GM21825 (cell line): ENCODE data around the gene RAMP2.
"Not testable (repeated sequence)": the region's sequence is repeated elsewhere in the genome, so short reads cannot be mapped to it uniquely, and the experiment has no call there.

ENCODE experiments used
- ATAC-seq: cut with Tn5 transposase; IDR thresholded peaks from one replicate; pipeline ENCODE4 v1.9.1; 2021; ENCODE audit warnings: mild to moderate bottlenecking, moderate library complexity; ENCODE audit not compliant: unreplicated experiment

The RAMP2 gene

GRCh38 chr17:42760652-42761581, at the start of gene RAMP2:
Gene RAMP2 (plus strand): TSS chr17:42761227. CDS start chr17:42761262, 35 bp downstream.
- no peak for ATAC-seq

- ATAC-seq: no peak
Measured at GRCh38 chr17:42720996-42721583, 39.9 kb upstream of the RAMP2 start.

- ATAC-seq: no peak
Measured at GRCh38 chr17:42723636-42724035, 37.4 kb upstream of the RAMP2 start.

GRCh38 chr17:42725143-42725542, 35.9 kb upstream of the RAMP2 start:
- no peak for ATAC-seq

GRCh38 chr17:42740699-42741098, 20.3 kb upstream of the RAMP2 start:
- no peak for ATAC-seq

GRCh38 chr17:42742916-42743315, 18.1 kb upstream of the RAMP2 start:
- not testable (repeated sequence) for ATAC-seq

- no peak for ATAC-seq
Measured at GRCh38 chr17:42743595-42744282, 17.3 kb upstream of the RAMP2 start.

GRCh38 chr17:42744283-42744805, 16.7 kb upstream of the RAMP2 start:
- ATAC-seq: peak; percentile 45

- ATAC-seq: peak; percentile 70
Measured at GRCh38 chr17:42744806-42745617, 16.0 kb upstream of the RAMP2 start, which contains the start of gene EZH1. Gene EZH1 (minus strand): TSS chr17:42745040. CDS start chr17:42728941, 16,099 bp downstream.

- ATAC-seq: no peak
Measured at GRCh38 chr17:42748202-42748907, 12.7 kb upstream of the RAMP2 start.

GRCh38 chr17:42748908-42749798, 11.9 kb upstream of the RAMP2 start:
- no peak for ATAC-seq

- no peak for ATAC-seq
Measured at GRCh38 chr17:42750739-42751344, 10.2 kb upstream of the RAMP2 start.

- no peak for ATAC-seq
Measured at GRCh38 chr17:42751628-42752027, 9.4 kb upstream of the RAMP2 start.

GRCh38 chr17:42754782-42755181, 6.2 kb upstream of the RAMP2 start:
- no peak for ATAC-seq

- no peak for ATAC-seq
Measured at GRCh38 chr17:42759982-42760651, 910 bp upstream of the RAMP2 start.

GRCh38 chr17:42761638-42762037, 611 bp downstream of the RAMP2 start:
- no peak for ATAC-seq

- no peak for ATAC-seq
Measured at GRCh38 chr17:42766124-42766523, 5.1 kb downstream of the RAMP2 start.

GRCh38 chr17:42767512-42767911, 6.5 kb downstream of the RAMP2 start:
- ATAC-seq: no peak
